Tibial nerve (tissue), 4 donors: Measurements from ENCODE around the gene TTC7B. TPM values are rescaled to one million over a fixed set of nuclear protein-coding genes. Genes with fewer than 3 reads are reported as not detected.

Experiments
- DNase-seq, 2 donors: peaks; one replicate each; pipeline ENCODE4 v3.0.0-alpha.2; 2019; ENCODE audit warnings: low spot score in 2 of 2
- H3K27ac ChIP-seq, 4 donors: fragments of 200-600 bp; sonication (generic) in 3 of 4; one replicate each; pipeline ENCODE4 v1.5.1; 2017 to 2019; ENCODE audit warnings: mild to moderate bottlenecking in 1 of 4
- H3K27me3 ChIP-seq, 2 donors: fragments of 200-600 bp; sonication (generic) in 1 of 2; one replicate each; pipeline versions ENCODE4 v1.5.1 to v1.6.0; 2017 to 2019
- H3K36me3 ChIP-seq, 3 donors: fragments of 200-600 bp; sonication (generic); one replicate each; pipeline ENCODE4 v1.5.1; 2018 to 2019
- H3K4me1 ChIP-seq, 4 donors: fragments of 200-600 bp; sonication (generic) in 3 of 4; one replicate each; pipeline ENCODE4 v1.5.1; 2017 to 2019
- H3K4me3 ChIP-seq, 4 donors: fragments of 200-600 bp; sonication (generic) in 3 of 4; one replicate each; pipeline ENCODE4 v1.5.1; 2017 to 2019; ENCODE audit warnings: mild to moderate bottlenecking in 1 of 4, moderate library complexity in 1 of 4
- H3K9me3 ChIP-seq, 4 donors: fragments of 200-600 bp; sonication (generic) in 3 of 4; one replicate each; pipeline ENCODE4 v1.5.1; 2017 to 2019
- EP300 ChIP-seq, 2 donors: sonication (generic); formaldehyde crosslinking; IDR thresholded peaks; one replicate each; pipeline ENCODE4 v1.6.1; 2017; ENCODE audit warnings: antibody characterized with exemption in 2 of 2, mild to moderate bottlenecking in 1 of 2
- POLR2A ChIP-seq, 2 donors: fragments of 450-650 bp; IDR thresholded peaks; one replicate each; pipeline ENCODE4 v1.6.1; 2017; ENCODE audit warnings: antibody characterized with exemption in 2 of 2, mild to moderate bottlenecking in 2 of 2, moderate library complexity in 2 of 2
- WGBS, 2 donors: methylation state at CpG; one replicate each; pipeline ENCODE4 v1.1.5; 2018; 5-methylcytosine and 5-hydroxymethylcytosine counted together
- total RNA-seq, 4 donors: library from RNA; depleted of rRNA; stranded (reverse); fragments of >200 nt; gene quantifications; one replicate each; pipeline ENCODE4 v1.1.0, GENCODE V29; 2016
- TF ChIP-seq, protein P1 (sequence below), 5 experiments: fragments of 200-600 bp in 3 of 5; fragments of 450-650 bp in 2 of 5; sonication (generic) in 3 of 5; IDR thresholded peaks; one replicate each; pipeline ENCODE4 v1.5.1; 2016 to 2019; ENCODE audit warnings: antibody characterized with exemption in 5 of 5, mild to moderate bottlenecking in 3 of 5, moderate library complexity in 2 of 5

Gene TTC7B
- total RNA-seq, 4 donors from 2014 or later = 25.9 to 44.1 (median 34.4) TPM

DNA sequence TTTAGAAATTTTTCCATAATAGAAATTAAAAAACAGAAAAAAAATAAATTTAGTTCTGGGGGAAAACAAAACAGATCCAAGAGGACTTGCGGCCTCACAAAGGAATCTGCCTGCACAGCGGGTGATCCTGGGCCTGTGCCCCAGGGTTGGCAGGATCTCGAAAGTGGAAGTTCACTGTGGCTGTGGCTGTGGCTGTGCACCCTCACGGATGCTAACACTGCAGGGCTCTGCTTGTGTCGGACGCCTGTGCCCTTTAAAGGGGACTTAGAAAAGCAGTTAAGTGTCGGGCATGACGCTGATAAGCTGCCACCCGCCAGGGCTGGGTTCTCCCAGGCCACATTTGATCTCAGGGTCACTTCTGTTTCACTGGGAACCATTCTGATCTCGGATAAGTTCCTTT lies 209.1 kb downstream of the TTC7B start:
- Histone ChIP-seq H3K27ac (no peak overlapping the region), H3K27me3 (no peaks in the 10 kb centered on the region), H3K4me3 (no peak overlapping the region), H3K36me3 (peaks cover 0 to 35% (median 0%) of the 10 kb centered on the region in 3 donors), H3K4me1 (peaks cover 0 to 17% (median 0%) of the 10 kb centered on the region in 4 donors), H3K9me3 (no peaks in the 10 kb centered on the region)
- TF ChIP-seq, protein P1, sequence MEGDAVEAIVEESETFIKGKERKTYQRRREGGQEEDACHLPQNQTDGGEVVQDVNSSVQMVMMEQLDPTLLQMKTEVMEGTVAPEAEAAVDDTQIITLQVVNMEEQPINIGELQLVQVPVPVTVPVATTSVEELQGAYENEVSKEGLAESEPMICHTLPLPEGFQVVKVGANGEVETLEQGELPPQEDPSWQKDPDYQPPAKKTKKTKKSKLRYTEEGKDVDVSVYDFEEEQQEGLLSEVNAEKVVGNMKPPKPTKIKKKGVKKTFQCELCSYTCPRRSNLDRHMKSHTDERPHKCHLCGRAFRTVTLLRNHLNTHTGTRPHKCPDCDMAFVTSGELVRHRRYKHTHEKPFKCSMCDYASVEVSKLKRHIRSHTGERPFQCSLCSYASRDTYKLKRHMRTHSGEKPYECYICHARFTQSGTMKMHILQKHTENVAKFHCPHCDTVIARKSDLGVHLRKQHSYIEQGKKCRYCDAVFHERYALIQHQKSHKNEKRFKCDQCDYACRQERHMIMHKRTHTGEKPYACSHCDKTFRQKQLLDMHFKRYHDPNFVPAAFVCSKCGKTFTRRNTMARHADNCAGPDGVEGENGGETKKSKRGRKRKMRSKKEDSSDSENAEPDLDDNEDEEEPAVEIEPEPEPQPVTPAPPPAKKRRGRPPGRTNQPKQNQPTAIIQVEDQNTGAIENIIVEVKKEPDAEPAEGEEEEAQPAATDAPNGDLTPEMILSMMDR (IDR thresholded peaks at IDR 0.05) = no peak
- TF ChIP-seq POLR2A (IDR thresholded peaks at IDR 0.05) (no peak), EP300 (IDR thresholded peaks at IDR 0.05) (no peak)
- WGBS, 2 donors = 84 to 89% methylated on average over 10 of the region's 10 CpGs
- DNase-seq = no peak

DNA sequence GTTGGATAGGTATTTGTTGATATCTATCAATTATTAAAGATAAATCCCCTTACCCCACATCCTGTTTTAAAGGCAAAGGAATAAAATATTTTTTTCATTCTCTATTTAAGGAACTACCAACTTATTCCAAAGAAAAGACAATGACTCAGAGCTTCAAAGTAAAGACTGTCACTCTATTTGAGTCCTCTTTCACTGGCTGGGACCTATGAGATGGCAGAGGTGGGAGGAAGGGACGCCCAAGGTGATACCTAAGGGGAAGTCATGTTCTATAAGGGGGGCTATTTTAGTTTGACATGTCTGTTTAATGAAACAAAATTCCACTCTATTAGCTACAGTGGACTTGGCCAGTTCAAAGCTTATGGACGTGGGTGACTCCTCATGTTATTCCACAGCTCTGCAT lies 209.8 kb downstream of the TTC7B start:
- DNase-seq = no peak
- Histone ChIP-seq H3K36me3 (peaks cover 0 to 35% (median 0%) of the 10 kb centered on the region in 3 donors), H3K9me3 (no peaks in the 10 kb centered on the region), H3K27me3 (no peaks in the 10 kb centered on the region), H3K4me3 (no peak overlapping the region), H3K27ac (no peak overlapping the region), H3K4me1 (peaks cover 0 to 17% (median 0%) of the 10 kb centered on the region in 4 donors)
- TF ChIP-seq EP300 (IDR thresholded peaks at IDR 0.05) = no peak
- no peak for TF ChIP-seq POLR2A (IDR thresholded peaks at IDR 0.05)
- TF ChIP-seq, protein P1 (IDR thresholded peaks at IDR 0.05) = no peak
- 90 to 96% methylated on average over 2 of the region's 2 CpGs for WGBS, 2 donors

DNA sequence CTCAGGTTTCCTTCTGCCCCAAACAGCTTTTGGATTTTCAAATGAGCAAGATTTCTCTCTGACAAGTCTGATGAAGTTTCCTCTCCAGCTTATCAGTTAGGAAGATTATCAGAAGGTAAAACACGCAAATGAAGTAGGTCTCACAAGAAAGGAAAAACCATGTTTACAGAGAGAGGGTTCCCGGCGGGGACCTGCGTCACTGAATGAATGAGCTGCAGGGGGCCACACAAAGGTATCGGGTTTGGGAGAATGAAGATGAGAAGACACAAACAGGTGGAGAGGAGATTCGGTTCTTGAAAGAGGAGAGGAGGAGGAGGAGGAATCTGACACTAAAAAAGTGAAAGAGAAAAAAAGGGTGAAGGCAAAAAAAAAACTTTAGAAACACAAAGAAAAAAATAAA lies 210.8 kb downstream of the TTC7B start:
- no peak overlapping the region for H3K27ac ChIP-seq
- no peak for DNase-seq
- peaks cover 0 to 19% (median 0%) of the 10 kb centered on the region in 4 donors for H3K4me1 ChIP-seq
- no peaks in the 10 kb centered on the region for H3K27me3 ChIP-seq
- H3K36me3 ChIP-seq = peaks cover 0 to 31% (median 0%) of the 10 kb centered on the region in 3 donors
- H3K9me3 ChIP-seq = no peaks in the 10 kb centered on the region
- 71 to 75% methylated on average over 6 of the region's 6 CpGs for WGBS, 2 donors
- H3K4me3 ChIP-seq = no peak overlapping the region
- TF ChIP-seq, protein P1 (IDR thresholded peaks at IDR 0.05) = no peak
- no peak for TF ChIP-seq EP300 (IDR thresholded peaks at IDR 0.05)
- TF ChIP-seq POLR2A (IDR thresholded peaks at IDR 0.05) = no peak

DNA sequence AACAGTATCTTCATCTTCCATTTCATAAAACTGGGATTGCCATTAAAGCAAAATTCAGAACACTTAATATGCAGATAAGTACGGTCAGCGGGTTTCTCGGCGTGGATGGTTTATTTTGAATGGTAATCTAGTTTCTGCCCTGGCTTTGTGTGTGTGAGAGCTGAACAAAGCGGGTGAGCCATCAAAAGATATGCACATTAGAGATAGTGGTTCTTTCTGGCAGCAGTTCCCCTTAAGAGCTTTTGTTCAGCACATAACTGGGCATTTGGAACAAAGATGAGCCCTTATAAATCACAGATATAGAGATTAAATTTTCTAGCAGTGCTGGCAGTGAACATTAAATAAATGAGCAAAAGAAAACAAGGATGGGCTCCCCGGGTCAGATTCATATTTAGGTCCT lies 211.9 kb downstream of the TTC7B start:
- Histone ChIP-seq H3K36me3 (peaks cover 0 to 23% (median 0%) of the 10 kb centered on the region in 3 donors), H3K4me1 (peaks cover 0 to 28% (median 0%) of the 10 kb centered on the region in 4 donors), H3K9me3 (no peaks in the 10 kb centered on the region), H3K27me3 (no peaks in the 10 kb centered on the region), H3K4me3 (no peak overlapping the region), H3K27ac (no peak overlapping the region)
- no peak for TF ChIP-seq POLR2A (IDR thresholded peaks at IDR 0.05)
- TF ChIP-seq EP300 (IDR thresholded peaks at IDR 0.05) = no peak
- TF ChIP-seq, protein P1 (IDR thresholded peaks at IDR 0.05) = no peak
- DNase-seq = no peak
- 72 to 87% methylated on average over 6 of the region's 6 CpGs for WGBS, 2 donors

DNA sequence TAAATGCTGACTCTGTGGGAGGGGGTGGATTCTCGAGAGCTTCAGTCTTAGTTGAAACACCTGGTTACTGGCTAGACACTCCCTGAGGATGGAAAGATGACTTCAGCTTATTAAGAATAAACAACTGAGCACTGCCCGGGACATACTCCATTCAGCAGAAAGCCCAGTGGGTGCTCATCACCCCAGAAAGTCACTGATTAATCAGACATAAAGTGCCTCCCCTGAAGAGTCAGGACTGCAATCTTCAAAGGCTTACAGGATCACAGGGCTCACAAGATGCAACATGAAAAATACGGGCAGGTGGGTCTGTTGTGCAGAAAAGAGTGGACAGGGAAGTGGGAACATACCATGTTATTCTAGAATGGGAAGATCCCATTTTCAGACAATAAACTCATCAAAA lies 212.4 kb downstream of the TTC7B start:
- no peaks in the 10 kb centered on the region for H3K9me3 ChIP-seq
- H3K4me3 ChIP-seq = no peak overlapping the region
- WGBS, 2 donors = 70 to 79% methylated on average over 3 of the region's 3 CpGs
- no peak overlapping the region for H3K27ac ChIP-seq
- peaks cover 0 to 30% (median 0%) of the 10 kb centered on the region in 4 donors for H3K4me1 ChIP-seq
- TF ChIP-seq, protein P1 (IDR thresholded peaks at IDR 0.05) = no peak
- TF ChIP-seq EP300 (IDR thresholded peaks at IDR 0.05) (no peak), POLR2A (IDR thresholded peaks at IDR 0.05) (no peak)
- DNase-seq = no peak
- H3K27me3 ChIP-seq = no peaks in the 10 kb centered on the region
- H3K36me3 ChIP-seq = peaks cover 0 to 18% (median 0%) of the 10 kb centered on the region in 3 donors
